ENCODE data around the gene ATXN7L1. TPM values are rescaled to one million over a fixed set of nuclear protein-coding genes. Genes with fewer than 3 reads are reported as not detected.

Gene ATXN7L1
- total RNA-seq, 2 experiments from 2014 or later: 0.59 TPM; not detected in 1

GRCh38 chr7:105892387-105892786 is 16.0 kb upstream of the ATXN7L1 start:
- intact Hi-C loops (cut with micrococcal nuclease; ENCODE audit: unreplicated experiment): no loop called here

GRCh38 chr7:105890290-105890997 is 14.0 kb upstream of the ATXN7L1 start:
- H3K4me3 ChIP-seq (ENCODE audit: low read depth, low read length, poor library complexity, severe bottlenecking): no peak overlapping the region
- H3K4me1 ChIP-seq (ENCODE audit: insufficient read depth, low read length, poor library complexity, severe bottlenecking): no peaks in the 10 kb centered on the region
- H4K20me1 ChIP-seq (ENCODE audit: insufficient read depth, low read length): no peaks in the 10 kb centered on the region
- no peaks in the 10 kb centered on the region for H3K9me3 ChIP-seq (ENCODE audit: low read length)
- H3K36me3 ChIP-seq (ENCODE audit: insufficient read depth, low read length): no peaks in the 10 kb centered on the region
- H3K4me2 ChIP-seq (ENCODE audit: low read length): no peak overlapping the region
- no peaks in the 10 kb centered on the region for H3K79me2 ChIP-seq (ENCODE audit: insufficient read depth, low read depth, low read length)
- intact Hi-C loops (cut with micrococcal nuclease; ENCODE audit: unreplicated experiment): no loop called here
- POLR2A ChIA-PET: no interaction called here
- no peak overlapping the region for H3K27ac ChIP-seq (ENCODE audit: low read depth, low read length, poor library complexity, severe bottlenecking)
- CTCF ChIA-PET (ENCODE audit: unreplicated experiment): no interaction called here
- no peaks in the 10 kb centered on the region for H3K9me2 ChIP-seq (ENCODE audit: insufficient read depth, low read length)
- no peak overlapping the region for H2AFZ ChIP-seq (ENCODE audit: low read length)
- DNase-seq (ENCODE audit: low spot score): no peak
- BruUV-seq (replicated peaks): no TSS peak
- no peak for TF ChIP-seq EZH2phosphoT487 (IDR thresholded peaks at IDR 0.05; ENCODE audit: borderline replicate concordance, low read depth, low read length)
- TF ChIP-seq, protein P1, sequence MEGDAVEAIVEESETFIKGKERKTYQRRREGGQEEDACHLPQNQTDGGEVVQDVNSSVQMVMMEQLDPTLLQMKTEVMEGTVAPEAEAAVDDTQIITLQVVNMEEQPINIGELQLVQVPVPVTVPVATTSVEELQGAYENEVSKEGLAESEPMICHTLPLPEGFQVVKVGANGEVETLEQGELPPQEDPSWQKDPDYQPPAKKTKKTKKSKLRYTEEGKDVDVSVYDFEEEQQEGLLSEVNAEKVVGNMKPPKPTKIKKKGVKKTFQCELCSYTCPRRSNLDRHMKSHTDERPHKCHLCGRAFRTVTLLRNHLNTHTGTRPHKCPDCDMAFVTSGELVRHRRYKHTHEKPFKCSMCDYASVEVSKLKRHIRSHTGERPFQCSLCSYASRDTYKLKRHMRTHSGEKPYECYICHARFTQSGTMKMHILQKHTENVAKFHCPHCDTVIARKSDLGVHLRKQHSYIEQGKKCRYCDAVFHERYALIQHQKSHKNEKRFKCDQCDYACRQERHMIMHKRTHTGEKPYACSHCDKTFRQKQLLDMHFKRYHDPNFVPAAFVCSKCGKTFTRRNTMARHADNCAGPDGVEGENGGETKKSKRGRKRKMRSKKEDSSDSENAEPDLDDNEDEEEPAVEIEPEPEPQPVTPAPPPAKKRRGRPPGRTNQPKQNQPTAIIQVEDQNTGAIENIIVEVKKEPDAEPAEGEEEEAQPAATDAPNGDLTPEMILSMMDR (conservative IDR thresholded peaks at IDR 0.05; ENCODE audit: low read length): no peak

More at GRCh38 chr7:105892387-105892786, 16.0 kb upstream of the ATXN7L1 start:
- TF ChIP-seq, protein P1 (conservative IDR thresholded peaks at IDR 0.05; ENCODE audit: low read length): no peak
- TF ChIP-seq EZH2phosphoT487 (IDR thresholded peaks at IDR 0.05; ENCODE audit: borderline replicate concordance, low read depth, low read length): no peak
- no peaks in the 10 kb centered on the region for H3K9me2 ChIP-seq (ENCODE audit: insufficient read depth, low read length)
- H3K4me3 ChIP-seq (ENCODE audit: low read depth, low read length, poor library complexity, severe bottlenecking): no peak overlapping the region
- DNase-seq (ENCODE audit: low spot score): no peak
- no peaks in the 10 kb centered on the region for H3K9me3 ChIP-seq (ENCODE audit: low read length)
- H3K79me2 ChIP-seq (ENCODE audit: insufficient read depth, low read depth, low read length): no peaks in the 10 kb centered on the region
- no peak overlapping the region for H2AFZ ChIP-seq (ENCODE audit: low read length)
- ChIA-PET POLR2A (interaction anchor here (0.6 kb wide), 1 partner anchor 22 kb away, joined by 5 read pairs; no protein-coding TSS in a partner anchor), CTCF (ENCODE audit: unreplicated experiment) (no interaction called here)
- no TSS peak for BruUV-seq (replicated peaks)
- H3K4me2 ChIP-seq (ENCODE audit: low read length): no peak overlapping the region
- H4K20me1 ChIP-seq (ENCODE audit: insufficient read depth, low read length): no peaks in the 10 kb centered on the region
- no peak overlapping the region for H3K27ac ChIP-seq (ENCODE audit: low read depth, low read length, poor library complexity, severe bottlenecking)
- H3K36me3 ChIP-seq (ENCODE audit: insufficient read depth, low read length): no peaks in the 10 kb centered on the region
- no peaks in the 10 kb centered on the region for H3K4me1 ChIP-seq (ENCODE audit: insufficient read depth, low read length, poor library complexity, severe bottlenecking)

GRCh38 chr7:105887569-105888189 is 11.3 kb upstream of the ATXN7L1 start:
- intact Hi-C loops (cut with micrococcal nuclease; ENCODE audit: unreplicated experiment): no loop called here
- DNase-seq (ENCODE audit: low spot score): no peak
- H3K27ac ChIP-seq (ENCODE audit: low read depth, low read length, poor library complexity, severe bottlenecking): no peak overlapping the region
- POLR2A ChIA-PET: interaction anchor here (0.9 to 1.2 kb wide), 2 partner anchors 9 to 280 kb away, joined by 4 read pairs; no protein-coding TSS in a partner anchor
- CTCF ChIA-PET (ENCODE audit: unreplicated experiment): no interaction called here
- H4K20me1 ChIP-seq (ENCODE audit: insufficient read depth, low read length): no peaks in the 10 kb centered on the region
- no peaks in the 10 kb centered on the region for H3K9me2 ChIP-seq (ENCODE audit: insufficient read depth, low read length)
- H3K36me3 ChIP-seq (ENCODE audit: insufficient read depth, low read length): no peaks in the 10 kb centered on the region
- TF ChIP-seq EZH2phosphoT487 (IDR thresholded peaks at IDR 0.05; ENCODE audit: borderline replicate concordance, low read depth, low read length): no peak
- TF ChIP-seq, protein P1 (conservative IDR thresholded peaks at IDR 0.05; ENCODE audit: low read length): no peak
- no peaks in the 10 kb centered on the region for H3K9me3 ChIP-seq (ENCODE audit: low read length)
- no TSS peak for BruUV-seq (replicated peaks)
- H2AFZ ChIP-seq (ENCODE audit: low read length): no peak overlapping the region
- no peak overlapping the region for H3K4me3 ChIP-seq (ENCODE audit: low read depth, low read length, poor library complexity, severe bottlenecking)
- no peaks in the 10 kb centered on the region for H3K79me2 ChIP-seq (ENCODE audit: insufficient read depth, low read depth, low read length)
- no peaks in the 10 kb centered on the region for H3K4me1 ChIP-seq (ENCODE audit: insufficient read depth, low read length, poor library complexity, severe bottlenecking)
- no peak overlapping the region for H3K4me2 ChIP-seq (ENCODE audit: low read length)

Measured in OCI-LY7 (cell line).